H9 (cell line): ENCODE data around the gene SMC5. TPM values are rescaled to one million over a fixed set of nuclear protein-coding genes. Genes with fewer than 3 reads are reported as not detected.

Experiments used
- DNase-seq: peaks from one replicate; pipeline ENCODE4 v3.0.0-alpha.2; 2017
- H2AFZ ChIP-seq: one replicate; pipeline ENCODE4 v1.6.1; 2013; ENCODE audit warnings: mild to moderate bottlenecking, low read length, control low read depth, moderate library complexity
- H2AK5ac ChIP-seq: 2 replicates; pipeline ENCODE4 v1.6.1; 2013; ENCODE audit warnings: low read length, control low read depth, mixed read lengths; ENCODE audit not compliant: insufficient read length
- H2BK120ac ChIP-seq: one replicate; pipeline ENCODE4 v1.6.1; 2013; ENCODE audit warnings: low read depth, mild to moderate bottlenecking, low read length, control low read depth, inconsistent platforms; ENCODE audit not compliant: poor library complexity, severe bottlenecking
- H2BK12ac ChIP-seq: 2 replicates; pipeline ENCODE4 v1.6.1; 2013; ENCODE audit warnings: low read length, control low read depth, mixed read lengths, low read depth; ENCODE audit not compliant: insufficient read length
- H2BK15ac ChIP-seq: 2 replicates; pipeline ENCODE4 v1.6.1; 2013; ENCODE audit warnings: low read depth, low read length, control low read depth
- H2BK20ac ChIP-seq: one replicate; pipeline ENCODE4 v1.6.1; 2013; ENCODE audit warnings: low read depth, mild to moderate bottlenecking, low read length, control low read depth, inconsistent platforms; ENCODE audit not compliant: poor library complexity, severe bottlenecking
- H2BK5ac ChIP-seq: 2 replicates; pipeline ENCODE4 v1.6.1; 2013; ENCODE audit warnings: low read length, control low read depth, mixed read lengths; ENCODE audit not compliant: insufficient read length
- H3K14ac ChIP-seq: 2 replicates; pipeline ENCODE4 v1.6.1; 2013; ENCODE audit warnings: low read length, control low read depth; ENCODE audit not compliant: insufficient read depth
- H3K18ac ChIP-seq: 2 replicates; pipeline ENCODE4 v1.6.1; 2013; ENCODE audit warnings: low read depth, mild to moderate bottlenecking, mixed read lengths, low read length, control low read depth; ENCODE audit not compliant: insufficient read length
- H3K23ac ChIP-seq: 2 replicates; pipeline ENCODE4 v1.6.1; 2013; ENCODE audit warnings: low read length, control low read depth, mixed read lengths, low read depth; ENCODE audit not compliant: insufficient read length
- H3K23me2 ChIP-seq: 2 replicates; pipeline ENCODE4 v1.6.1; 2013; ENCODE audit warnings: low read depth, mild to moderate bottlenecking, mixed read lengths, low read length, control low read depth; ENCODE audit not compliant: insufficient read length, poor library complexity, severe bottlenecking
- H3K27ac ChIP-seq: 2 replicates; pipeline ENCODE4 v1.5.1; 2013; ENCODE audit warnings: low read length, control low read depth, mixed read lengths, low read depth; ENCODE audit not compliant: insufficient read length
- H3K27me3 ChIP-seq: 2 replicates; pipeline ENCODE4 v1.6.1; 2013; ENCODE audit warnings: low read length, control low read depth, inconsistent platforms; ENCODE audit not compliant: insufficient read depth
- H3K4ac ChIP-seq: 2 replicates; pipeline ENCODE4 v1.6.1; 2013; ENCODE audit warnings: low read depth, mild to moderate bottlenecking, control low read depth, inconsistent platforms, low read length, moderate library complexity
- H3K4me1 ChIP-seq: 2 replicates; pipeline ENCODE4 v1.6.1; 2013; ENCODE audit warnings: low read length, control low read depth, inconsistent platforms; ENCODE audit not compliant: insufficient read depth
- H3K4me2 ChIP-seq: 2 replicates; pipeline ENCODE4 v1.6.1; 2013; ENCODE audit warnings: low read length, control low read depth, mixed read lengths; ENCODE audit not compliant: insufficient read length, insufficient read depth
- H3K56ac ChIP-seq: 2 replicates; pipeline ENCODE4 v1.6.1; 2013; ENCODE audit warnings: low read depth, mild to moderate bottlenecking, mixed read lengths, low read length, control low read depth; ENCODE audit not compliant: insufficient read length
- H3K79me1 ChIP-seq: 2 replicates; pipeline ENCODE4 v1.6.1; 2013; ENCODE audit warnings: low read depth, mild to moderate bottlenecking, moderate library complexity, low read length, control low read depth, inconsistent platforms; ENCODE audit not compliant: insufficient read depth, poor library complexity, severe bottlenecking
- H3K79me2 ChIP-seq: 2 replicates; pipeline ENCODE4 v1.6.1; 2013; ENCODE audit warnings: low read length, control low read depth, inconsistent platforms; ENCODE audit not compliant: insufficient read depth
- H3K9ac ChIP-seq: 2 replicates; pipeline ENCODE4 v1.6.1; 2013; ENCODE audit warnings: low read length, control low read depth, mixed read lengths; ENCODE audit not compliant: insufficient read length; ENCODE audit errors: extremely low read depth
- H3K9me3 ChIP-seq: one replicate; pipeline ENCODE4 v1.6.1; 2013; ENCODE audit warnings: low read depth, low read length, inconsistent platforms; ENCODE audit not compliant: control insufficient read depth
- H3T11ph ChIP-seq: one replicate; pipeline ENCODE4 v1.6.1; 2013; ENCODE audit warnings: mild to moderate bottlenecking, low read length, control low read depth, inconsistent platforms
- H4K20me1 ChIP-seq: one replicate; pipeline ENCODE4 v1.6.1; 2013; ENCODE audit not compliant: control insufficient read depth, insufficient read length, insufficient read depth
- H4K5ac ChIP-seq: 2 replicates; pipeline ENCODE4 v1.6.1; 2013; ENCODE audit warnings: low read depth, mild to moderate bottlenecking, mixed read lengths, low read length, control low read depth; ENCODE audit not compliant: insufficient read length
- H4K8ac ChIP-seq: replicated peaks from 2 replicates; pipeline ENCODE4 v1.6.1; 2013; ENCODE audit warnings: low read length, control low read depth, mixed read lengths, low read depth; ENCODE audit not compliant: insufficient read length
- H4K91ac ChIP-seq: 2 replicates; pipeline ENCODE4 v1.6.1; 2013; ENCODE audit warnings: low read depth, mild to moderate bottlenecking, moderate library complexity, mixed read lengths, low read length, control low read depth; ENCODE audit not compliant: insufficient read length
- H3K27ac Mint-ChIP-seq, 3 experiments: 2 replicates in 2 of 3; 3 replicates in 1 of 3; pipeline ENCODE4 v1.8.0; 2020 to 2021; ENCODE audit warnings: mixed read lengths in 3 of 3, mild to moderate bottlenecking in 1 of 3, moderate library complexity in 1 of 3
- H3K27me3 Mint-ChIP-seq: 2 replicates; pipeline ENCODE4 v1.8.0; 2021; ENCODE audit warnings: low read depth, mild to moderate bottlenecking, moderate library complexity, mixed read lengths
- H3K36me3 Mint-ChIP-seq, 3 experiments: 2 replicates in 2 of 3; 3 replicates in 1 of 3; pipeline ENCODE4 v1.8.0; 2020 to 2021; ENCODE audit warnings: low read depth in 3 of 3, mixed read lengths in 3 of 3; ENCODE audit not compliant: insufficient read depth in 1 of 3
- H3K4me1 Mint-ChIP-seq, 2 experiments: 2 replicates each; pipeline ENCODE4 v1.8.0; 2020; ENCODE audit warnings: mixed read lengths in 2 of 2
- H3K4me3 Mint-ChIP-seq, 2 experiments: 2 replicates in 1 of 2; 3 replicates in 1 of 2; pipeline ENCODE4 v1.8.0; 2020 to 2021; ENCODE audit warnings: mild to moderate bottlenecking in 2 of 2, mixed read lengths in 2 of 2, moderate library complexity in 1 of 2
- H3K9me3 Mint-ChIP-seq, 2 experiments: 2 replicates in 1 of 2; 3 replicates in 1 of 2; pipeline ENCODE4 v1.8.0; 2020; ENCODE audit warnings: mild to moderate bottlenecking in 2 of 2, mixed read lengths in 2 of 2, moderate library complexity in 1 of 2
- WGBS: extraction: QIAGEN DNeasy Blood & Tissue Kit; methylation state at CpG from one replicate; pipeline ENCODE4 v1.1.7; 2013; ENCODE audit warnings: missing lambda C conversion rate, low lambda C conversion rate, mixed read lengths; ENCODE audit not compliant: insufficient read length; ENCODE audit errors: extremely low coverage; 5-methylcytosine and 5-hydroxymethylcytosine counted together
- total RNA-seq: library from RNA; stranded (reverse); gene quantifications from 2 replicates; pipeline ENCODE4 v1.2.1, GENCODE V29; 2021
- TF ChIP-seq, protein P1 (sequence below): fragments of 200-600 bp; sonication (generic); conservative IDR thresholded peaks from 3 replicates; pipeline ENCODE4 v1.8.0; 2021; ENCODE audit warnings: antibody characterized with exemption, mild to moderate bottlenecking

Gene SMC5
- total RNA-seq, 1 experiment from 2014 or later, result 29.6 TPM

DNA sequence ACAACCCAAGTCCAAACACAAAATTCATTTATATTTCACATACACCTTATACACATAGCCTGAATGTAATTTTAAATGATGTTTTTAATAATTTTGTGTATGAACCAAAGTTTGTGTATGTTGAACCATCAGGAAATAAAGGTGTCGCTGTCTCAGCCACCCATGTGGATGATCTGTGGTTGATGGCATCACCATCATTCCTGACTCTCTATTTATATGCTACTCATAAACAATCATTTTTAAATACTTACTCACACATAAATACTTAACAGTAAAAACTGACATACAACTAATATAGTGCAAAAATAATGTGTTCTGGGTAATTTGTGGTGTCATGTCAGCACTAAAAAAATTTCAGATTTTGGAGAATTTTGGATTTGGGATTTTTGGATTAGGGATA is 38.4 kb downstream of the SMC5 start:
- no peak overlapping the region for H2BK15ac ChIP-seq
- no peak overlapping the region for H3K14ac ChIP-seq
- no peak overlapping the region for H3K9ac ChIP-seq
- no peaks in the 10 kb centered on the region for H3K23me2 ChIP-seq
- H4K5ac ChIP-seq, result no peak overlapping the region
- no peaks in the 10 kb centered on the region for H3K4me1 Mint-ChIP-seq
- H3K79me2 ChIP-seq, result no peaks in the 10 kb centered on the region; the same call in 1 of the 2 replicates
- no peak overlapping the region for H2BK12ac ChIP-seq
- H2BK20ac ChIP-seq, result no peak overlapping the region
- H3K9me3 Mint-ChIP-seq, result peaks cover 3 to 5% of the 10 kb centered on the region in 2 experiments; a peak in 4 of 5 replicates
- no peak overlapping the region for H2BK5ac ChIP-seq
- no peak overlapping the region for H2AK5ac ChIP-seq
- H3K56ac ChIP-seq, result no peak overlapping the region
- H3K36me3 Mint-ChIP-seq, result peaks cover 27 to 71% (median 58%) of the 10 kb centered on the region in 3 experiments
- no peaks in the 10 kb centered on the region for H3K9me3 ChIP-seq
- no peaks in the 10 kb centered on the region for H3K4me1 ChIP-seq
- H4K8ac ChIP-seq, result no peak overlapping the region
- H3K27ac ChIP-seq, result no peak overlapping the region
- no peak overlapping the region for H2BK120ac ChIP-seq
- no peak overlapping the region for H3T11ph ChIP-seq
- H3K4me3 Mint-ChIP-seq, result no peak overlapping the region
- H4K91ac ChIP-seq, result no peak overlapping the region
- no peaks in the 10 kb centered on the region for H3K79me1 ChIP-seq
- TF ChIP-seq, protein P1, sequence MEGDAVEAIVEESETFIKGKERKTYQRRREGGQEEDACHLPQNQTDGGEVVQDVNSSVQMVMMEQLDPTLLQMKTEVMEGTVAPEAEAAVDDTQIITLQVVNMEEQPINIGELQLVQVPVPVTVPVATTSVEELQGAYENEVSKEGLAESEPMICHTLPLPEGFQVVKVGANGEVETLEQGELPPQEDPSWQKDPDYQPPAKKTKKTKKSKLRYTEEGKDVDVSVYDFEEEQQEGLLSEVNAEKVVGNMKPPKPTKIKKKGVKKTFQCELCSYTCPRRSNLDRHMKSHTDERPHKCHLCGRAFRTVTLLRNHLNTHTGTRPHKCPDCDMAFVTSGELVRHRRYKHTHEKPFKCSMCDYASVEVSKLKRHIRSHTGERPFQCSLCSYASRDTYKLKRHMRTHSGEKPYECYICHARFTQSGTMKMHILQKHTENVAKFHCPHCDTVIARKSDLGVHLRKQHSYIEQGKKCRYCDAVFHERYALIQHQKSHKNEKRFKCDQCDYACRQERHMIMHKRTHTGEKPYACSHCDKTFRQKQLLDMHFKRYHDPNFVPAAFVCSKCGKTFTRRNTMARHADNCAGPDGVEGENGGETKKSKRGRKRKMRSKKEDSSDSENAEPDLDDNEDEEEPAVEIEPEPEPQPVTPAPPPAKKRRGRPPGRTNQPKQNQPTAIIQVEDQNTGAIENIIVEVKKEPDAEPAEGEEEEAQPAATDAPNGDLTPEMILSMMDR, result no peak
- WGBS, result no CpG with 5 or more reads among the region's 1 CpG
- H3K4ac ChIP-seq, result no peak overlapping the region
- no peaks in the 10 kb centered on the region for H3K27me3 Mint-ChIP-seq
- H3K4me2 ChIP-seq, result no peak overlapping the region
- no peak overlapping the region for H2AFZ ChIP-seq
- H3K27ac Mint-ChIP-seq, result no peak overlapping the region
- H3K27me3 ChIP-seq, result no peaks in the 10 kb centered on the region
- no peak overlapping the region for H3K18ac ChIP-seq
- H3K23ac ChIP-seq, result no peak overlapping the region
- H4K20me1 ChIP-seq, result no peaks in the 10 kb centered on the region
- DNase-seq, result no peak
